NCI-H2227 (cell line): Measurements from ENCODE around the gene ANO6.
"Not testable (repeated sequence)": the region's sequence is repeated elsewhere in the genome, so short reads cannot be mapped to it uniquely, and the experiment has no call there.

ENCODE experiments used
- DNase-seq: peaks from one replicate; lab custom pipeline; 2025; ENCODE audit not compliant: unreplicated experiment; lab: John Stamatoyannopoulos, UW

Gene ANO6

GRCh38 chr12:45304514-45305178 is 88.8 kb downstream of the ANO6 start:
- DNase-seq, result no peak

GRCh38 chr12:45305907-45306306 is 90.0 kb downstream of the ANO6 start:
- no peak for DNase-seq

GRCh38 chr12:45309836-45310626 is 94.1 kb downstream of the ANO6 start:
- DNase-seq, result no peak

- DNase-seq, result no peak
Measured at GRCh38 chr12:45310627-45310968, 94.7 kb downstream of the ANO6 start.

- no peak for DNase-seq
Measured at GRCh38 chr12:45312012-45312411, 96.1 kb downstream of the ANO6 start.

GRCh38 chr12:45314770-45315169 is 98.9 kb downstream of the ANO6 start:
- DNase-seq, result no peak

GRCh38 chr12:45315462-45315861 is 99.6 kb downstream of the ANO6 start:
- no peak for DNase-seq

GRCh38 chr12:45317261-45317660 is 101.4 kb downstream of the ANO6 start:
- not testable (repeated sequence) for DNase-seq

GRCh38 chr12:45322810-45323209 is 106.9 kb downstream of the ANO6 start:
- no peak for DNase-seq

GRCh38 chr12:45324391-45324790 is 108.5 kb downstream of the ANO6 start:
- no peak for DNase-seq

GRCh38 chr12:45326358-45326975 is 110.6 kb downstream of the ANO6 start:
- DNase-seq, result no peak

- no peak for DNase-seq
Measured at GRCh38 chr12:45327823-45328383, 112.0 kb downstream of the ANO6 start.

- no peak for DNase-seq
Measured at GRCh38 chr12:45329238-45329637, 113.3 kb downstream of the ANO6 start.

GRCh38 chr12:45329702-45330101 is 113.8 kb downstream of the ANO6 start:
- DNase-seq, result no peak

GRCh38 chr12:45331552-45331951 is 115.7 kb downstream of the ANO6 start:
- DNase-seq, result no peak

GRCh38 chr12:45334396-45334795 is 118.5 kb downstream of the ANO6 start:
- no peak for DNase-seq

GRCh38 chr12:45336331-45336730 is 120.4 kb downstream of the ANO6 start:
- DNase-seq, result no peak

GRCh38 chr12:45336762-45337596 is 121.1 kb downstream of the ANO6 start:
- no peak for DNase-seq

- DNase-seq, result no peak
Measured at GRCh38 chr12:45337835-45338234, 121.9 kb downstream of the ANO6 start.

GRCh38 chr12:45338272-45338671 is 122.4 kb downstream of the ANO6 start:
- no peak for DNase-seq

GRCh38 chr12:45339035-45339434 is 123.1 kb downstream of the ANO6 start:
- DNase-seq, result no peak
